HS-5 (cell line): ENCODE data around the gene OVOL2.

ENCODE experiments used
- DNase-seq: peaks from one replicate; pipeline ENCODE4 v3.0.0-alpha.2; 2012; ENCODE audit warnings: low read depth

Gene OVOL2

GRCh38 chr20:17985388-17986018 is 72.2 kb downstream of the OVOL2 start:
- DNase-seq: no peak

GRCh38 chr20:17976305-17976704 is 81.4 kb downstream of the OVOL2 start:
- DNase-seq: no peak
